Upper lobe of left lung (tissue), 6 donors: ENCODE data around the gene RP2. TPM values are rescaled to one million over a fixed set of nuclear protein-coding genes. Genes with fewer than 3 reads are reported as not detected.

Experiments
- ATAC-seq, 2 donors: fragments of 200-7000 bp; cut with Tn5 transposase; one replicate each; pipeline ENCODE4 v1.9.1; 2022; ENCODE audit warnings: mild to moderate bottlenecking in 2 of 2, moderate library complexity in 2 of 2; ENCODE audit not compliant: low FRiP score in 2 of 2
- DNase-seq, 2 donors: peaks; one replicate each; pipeline ENCODE4 v3.0.0-alpha.2; 2019 to 2020
- H3K27ac ChIP-seq, 4 donors: fragments of 200-600 bp; sonication (generic); one replicate each; pipeline ENCODE4 v1.5.1; 2016 to 2019
- H3K27me3 ChIP-seq, 4 donors: fragments of 200-600 bp; sonication (generic); one replicate each; pipeline ENCODE4 v1.5.1; 2017 to 2019
- H3K36me3 ChIP-seq, 4 donors: fragments of 200-600 bp; sonication (generic); one replicate each; pipeline ENCODE4 v1.5.1; 2016 to 2019
- H3K4me1 ChIP-seq, 4 donors: fragments of 200-600 bp; sonication (generic); one replicate each; pipeline ENCODE4 v1.5.1; 2018 to 2019
- H3K4me3 ChIP-seq, 4 donors: fragments of 200-600 bp; sonication (generic); one replicate each; pipeline ENCODE4 v1.5.1; 2017 to 2019; ENCODE audit warnings: mild to moderate bottlenecking in 2 of 4, moderate library complexity in 1 of 4
- H3K9me3 ChIP-seq, 4 donors: fragments of 200-600 bp; sonication (generic); one replicate each; pipeline ENCODE4 v1.5.1; 2018 to 2019
- CTCF ChIP-seq, 6 experiments: fragments of 450-650 bp in 4 of 6; fragments of 200-600 bp in 2 of 6; sonication (generic) in 2 of 6; IDR thresholded peaks; one replicate each; pipeline ENCODE4 v1.5.1; 2016 to 2019; ENCODE audit warnings: antibody characterized with exemption in 6 of 6
- EP300 ChIP-seq, 4 donors: sonication (generic); formaldehyde crosslinking; IDR thresholded peaks; one replicate each; pipeline ENCODE4 v1.5.1; 2017; ENCODE audit warnings: antibody characterized with exemption in 4 of 4, control low read depth in 2 of 4
- POLR2A ChIP-seq, 4 donors: fragments of 450-650 bp; IDR thresholded peaks; one replicate each; pipeline ENCODE4 v1.5.1; 2016 to 2017; ENCODE audit warnings: antibody characterized with exemption in 4 of 4, mild to moderate bottlenecking in 2 of 4
- POLR2AphosphoS5 ChIP-seq, 2 donors: sonication (generic); formaldehyde crosslinking; IDR thresholded peaks; one replicate each; pipeline ENCODE4 v1.5.1; 2017; ENCODE audit warnings: antibody characterized with exemption in 2 of 2
- WGBS, 2 donors: methylation state at CpG; one replicate each; pipeline ENCODE4 v1.1.5; 2017 to 2018; 5-methylcytosine and 5-hydroxymethylcytosine counted together
- total RNA-seq, 6 donors: library from RNA; depleted of rRNA in 4 of 6; stranded (reverse); fragments of >200 nt in 4 of 6; gene quantifications; one replicate each; pipeline versions ENCODE4 v1.1.0 to v1.2.1, GENCODE V29; 2016 to 2021
- donor health status: DM: no; HTN: no; CAD: no; lungs with moderate emphysema.
- donor health status: DM: no; HTN: yes; CAD: no; lungs with severe emphysema.

Gene RP2
- total RNA-seq, 6 donors from 2014 or later: 3.1 to 22.0 (median 15.0) TPM

- H3K4me1 ChIP-seq: no peaks in the 10 kb centered on the region
- 49 to 54% methylated on average over 2 of the region's 2 CpGs for WGBS, 2 donors
- H3K27me3 ChIP-seq: no peaks in the 10 kb centered on the region
- H3K9me3 ChIP-seq: no peaks in the 10 kb centered on the region
- H3K4me3 ChIP-seq: no peak overlapping the region
- no peak overlapping the region for H3K27ac ChIP-seq
- peak in 1 of 2 donors; percentile 72 for ATAC-seq
- TF ChIP-seq POLR2A (IDR thresholded peaks at IDR 0.05) (no peak), POLR2AphosphoS5 (IDR thresholded peaks at IDR 0.05) (no peak), CTCF (IDR thresholded peaks at IDR 0.05) (no peak), EP300 (IDR thresholded peaks at IDR 0.05) (no peak)
- peak in 1 of 2 donors; percentile 23 for DNase-seq
- no peaks in the 10 kb centered on the region for H3K36me3 ChIP-seq
Measured at GRCh38 chrX:46812445-46812844, 24.4 kb upstream of the RP2 start.

- 90 to 98% methylated on average over 7 of the region's 7 CpGs for WGBS, 2 donors
- DNase-seq (no peak), ATAC-seq (no peak)
- Histone ChIP-seq H3K9me3 (no peaks in the 10 kb centered on the region), H3K27me3 (no peaks in the 10 kb centered on the region), H3K4me1 (no peaks in the 10 kb centered on the region), H3K36me3 (no peaks in the 10 kb centered on the region), H3K4me3 (no peak overlapping the region), H3K27ac (no peak overlapping the region)
- no peak for TF ChIP-seq EP300 (IDR thresholded peaks at IDR 0.05)
- TF ChIP-seq POLR2A (IDR thresholded peaks at IDR 0.05): no peak
- TF ChIP-seq CTCF (IDR thresholded peaks at IDR 0.05): no peak
- no peak for TF ChIP-seq POLR2AphosphoS5 (IDR thresholded peaks at IDR 0.05)
Measured at GRCh38 chrX:46814966-46815365, 21.9 kb upstream of the RP2 start.

- Histone ChIP-seq H3K27ac (no peak overlapping the region), H3K27me3 (no peaks in the 10 kb centered on the region), H3K36me3 (no peaks in the 10 kb centered on the region), H3K4me3 (no peak overlapping the region), H3K4me1 (no peaks in the 10 kb centered on the region), H3K9me3 (no peaks in the 10 kb centered on the region)
- no peak for ATAC-seq
- WGBS, 2 donors: 81 to 100% methylated on average over 1 to 5 of the region's 5 CpGs
- TF ChIP-seq POLR2AphosphoS5 (IDR thresholded peaks at IDR 0.05) (no peak), CTCF (IDR thresholded peaks at IDR 0.05) (no peak), POLR2A (IDR thresholded peaks at IDR 0.05) (no peak), EP300 (IDR thresholded peaks at IDR 0.05) (no peak)
- DNase-seq: no peak
Measured at GRCh38 chrX:46819136-46819535, 17.7 kb upstream of the RP2 start.

GRCh38 chrX:46820391-46821100 lies 16.3 kb upstream of the RP2 start:
- WGBS, 2 donors: 76 to 92% methylated on average over 3 to 4 of the region's 4 CpGs
- ATAC-seq: no peak

More at GRCh38 chrX:46820391-46821100, 16.3 kb upstream of the RP2 start:
- no peaks in the 10 kb centered on the region for H3K9me3 ChIP-seq
- H3K4me1 ChIP-seq: no peaks in the 10 kb centered on the region
- no peak for DNase-seq
- H3K27me3 ChIP-seq: no peaks in the 10 kb centered on the region
- no peak overlapping the region for H3K27ac ChIP-seq
- H3K4me3 ChIP-seq: no peak overlapping the region
- TF ChIP-seq CTCF (IDR thresholded peaks at IDR 0.05) (no peak), POLR2AphosphoS5 (IDR thresholded peaks at IDR 0.05) (no peak), POLR2A (IDR thresholded peaks at IDR 0.05) (no peak), EP300 (IDR thresholded peaks at IDR 0.05) (no peak)
- no peaks in the 10 kb centered on the region for H3K36me3 ChIP-seq
